Measurements from ENCODE around the gene CFAP69. TPM values are rescaled to one million over a fixed set of nuclear protein-coding genes. Genes with fewer than 3 reads are reported as not detected.

The CFAP69 gene
- total and polyA plus RNA-seq, 10 of the 15 experiments (the other 5 are each of a cell fraction or from before 2014, with no cell fraction given), result 0.11 to 3.1 (median 0.48) TPM; not detected in 1

- TF ChIP-seq MYB (IDR thresholded peaks at IDR 0.05; ENCODE audit: borderline replicate concordance, low read depth, low read length) (no peak), SMAD1 (IDR thresholded peaks at IDR 0.05; ENCODE audit: low read depth, partially characterized antibody) (no peak), HDAC6 (IDR thresholded peaks at IDR 0.05; ENCODE audit: unreplicated experiment) (no peak), HCFC1 (IDR thresholded peaks at IDR 0.05; ENCODE audit: low read length) (no peak), ZBTB11 (CRISPR knock-in tag; IDR thresholded peaks at IDR 0.05) (no peak), TBL1XR1 (IDR thresholded peaks at IDR 0.05; ENCODE audit: low read depth, low read length) (no peak), CBX5 (IDR thresholded peaks at IDR 0.05; ENCODE audit: low read depth) (no peak), POLR2AphosphoS5 (IDR thresholded peaks at IDR 0.05; ENCODE audit: low read length) (no peak), EP300 (IDR thresholded peaks at IDR 0.05; ENCODE audit: borderline replicate concordance in 1 of 2, control insufficient read depth in 1 of 2, low read depth in 2 of 2, low read length in 2 of 2) (no peak)
Observed at GRCh38 chr7:90231304-90231703, 13.7 kb upstream of the CFAP69 start (continued).

GRCh38 chr7:90232430-90232829, 12.5 kb upstream of the CFAP69 start:
- POLR2A ChIA-PET, result interaction anchor here (0.8 to 1.0 kb wide), 2 partner anchors 9 to 10 kb away, joined by 4 to 5 read pairs; no protein-coding TSS in a partner anchor
- in situ Hi-C loops (cut with MboI), result no loop called here
- no peak for FAIRE-seq
- TF ChIP-seq EP300 (IDR thresholded peaks at IDR 0.05; ENCODE audit: borderline replicate concordance in 1 of 2, control insufficient read depth in 1 of 2, low read depth in 2 of 2, low read length in 2 of 2), result no peak
- no peak for TF ChIP-seq SKIL (IDR thresholded peaks at IDR 0.05; ENCODE audit: low read depth, poor library complexity, severe bottlenecking)
- no peak for TF ChIP-seq ZNF592 (IDR thresholded peaks at IDR 0.05)
- no peak for TF ChIP-seq MTA3 (IDR thresholded peaks at IDR 0.05; ENCODE audit: borderline replicate concordance, low read length)
- TF ChIP-seq MEF2B (IDR thresholded peaks at IDR 0.05; ENCODE audit: partially characterized antibody, poor library complexity, severe bottlenecking), result no peak

More at GRCh38 chr7:90232430-90232829, 12.5 kb upstream of the CFAP69 start:
- DNase-seq (ENCODE audit: low read depth, low spot score), result no peak
- H3K27me3 ChIP-seq (replicated peaks in 1 of 2; ENCODE audit: control insufficient read depth in 2 of 2, insufficient read depth in 2 of 2, low read length in 1 of 2), result no peaks in the 10 kb centered on the region
- intact Hi-C loops (cut with micrococcal nuclease; ENCODE audit: unreplicated experiment), result no loop called here
- no peak overlapping the region for H3K9ac ChIP-seq (ENCODE audit: control insufficient read depth, insufficient read depth, low read length)
- H4K20me1 ChIP-seq (ENCODE audit: control insufficient read depth, insufficient read depth), result no peaks in the 10 kb centered on the region
- ChIA-PET RAD21 (ENCODE audit: unreplicated experiment) (no interaction called here), SMC1A (ENCODE audit: uncharacterized antibody, unreplicated experiment) (interaction anchor here (1.9 to 12.3 kb wide), 3 partner anchors 8 to 19 kb away, joined by 8 to 116 read pairs (median 47); partner anchors contain the start of genes CFAP69 and STEAP2), CTCF (interaction anchor here (0.7 kb wide), 1 partner anchor 15 kb away, joined by 3 read pairs; no protein-coding TSS in a partner anchor)
- no peak overlapping the region for H3K27ac ChIP-seq (ENCODE audit: control insufficient read depth, insufficient read depth)
- ATAC-seq, result no peak
- no peak overlapping the region for H2AFZ ChIP-seq (ENCODE audit: control insufficient read depth, low read depth, low read length)
- H3K4me1 ChIP-seq (ENCODE audit: control insufficient read depth, insufficient read depth, low read length), result no peaks in the 10 kb centered on the region
- no peaks in the 10 kb centered on the region for H3K36me3 ChIP-seq (ENCODE audit: control insufficient read depth in 2 of 2, insufficient read depth in 2 of 2, low read length in 1 of 2)
- H3K9me3 ChIP-seq (replicated peaks; ENCODE audit: control insufficient read depth, insufficient read depth, low read length), result no peaks in the 10 kb centered on the region
- BruUV-seq (replicated peaks), result no TSS peak
- no peaks in the 10 kb centered on the region for H3K79me2 ChIP-seq (ENCODE audit: control insufficient read depth, insufficient read depth, low read length)
- H3K4me3 ChIP-seq, result no peak overlapping the region
- no peak overlapping the region for H3K4me2 ChIP-seq (ENCODE audit: control insufficient read depth, insufficient read depth)
- WGBS (ENCODE audit: insufficient coverage, insufficient replicate concordance, low lambda C conversion rate, missing lambda C conversion rate), result 26% methylated on average over 5 of the region's 5 CpGs

All from GM12878 (cell line).